COLO829 (cell line): ENCODE data around the gene BRD3.
"Not testable (repeated sequence)": the region's sequence is repeated elsewhere in the genome, so short reads cannot be mapped to it uniquely, and the experiment has no call there.

Experiments
- DNase-seq: peaks from one replicate; pipeline ENCODE4 v3.0.0; 2012; ENCODE audit warnings: low spot score

BRD3 gene

GRCh38 chr9:133991214-133991921, 76.5 kb downstream of the BRD3 start:
- DNase-seq, result no peak

GRCh38 chr9:133990366-133991213, 77.2 kb downstream of the BRD3 start:
- DNase-seq, result no peak

DNA sequence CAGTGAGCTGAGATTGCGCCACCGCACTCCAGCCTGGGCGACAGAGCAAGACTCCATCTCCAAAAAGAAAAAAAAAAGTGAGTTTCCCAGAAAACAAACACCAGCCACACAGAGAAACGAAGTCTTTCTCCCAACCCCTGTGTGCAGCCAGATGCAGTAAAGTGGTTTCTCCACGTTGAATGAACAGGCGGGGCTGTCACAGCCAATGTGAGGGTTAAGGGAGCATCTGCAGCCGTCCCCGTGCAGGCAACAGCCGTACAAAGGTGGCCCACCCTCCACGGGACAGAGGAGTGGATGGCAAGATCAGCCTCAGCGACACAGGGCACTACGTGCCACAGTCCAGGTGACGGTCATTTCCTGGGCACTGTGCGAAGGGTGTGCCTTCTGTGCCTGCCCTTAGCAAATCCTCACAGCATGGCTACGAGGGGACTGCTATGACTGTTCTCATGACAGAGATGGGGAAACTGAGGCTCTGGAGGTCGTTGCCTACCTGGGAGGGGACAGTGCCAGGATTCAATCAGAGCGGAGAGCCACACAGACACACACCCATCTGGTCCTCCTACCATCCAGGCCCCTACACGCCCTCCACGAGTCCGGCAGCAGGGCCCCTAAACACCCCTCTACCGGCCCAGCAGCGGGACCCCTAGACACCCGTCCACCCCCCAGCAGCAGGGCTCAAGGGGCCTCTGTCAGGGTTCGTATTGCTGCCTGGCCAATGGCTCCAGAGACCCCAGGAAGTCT, 78.0 kb downstream of the BRD3 start:
- DNase-seq, result no peak

GRCh38 chr9:133988771-133989170, 79.1 kb downstream of the BRD3 start:
- not testable (repeated sequence) for DNase-seq

GRCh38 chr9:133987946-133988665, 79.7 kb downstream of the BRD3 start:
- no peak for DNase-seq

GRCh38 chr9:133987446-133987788, 80.4 kb downstream of the BRD3 start:
- DNase-seq, result no peak

DNA sequence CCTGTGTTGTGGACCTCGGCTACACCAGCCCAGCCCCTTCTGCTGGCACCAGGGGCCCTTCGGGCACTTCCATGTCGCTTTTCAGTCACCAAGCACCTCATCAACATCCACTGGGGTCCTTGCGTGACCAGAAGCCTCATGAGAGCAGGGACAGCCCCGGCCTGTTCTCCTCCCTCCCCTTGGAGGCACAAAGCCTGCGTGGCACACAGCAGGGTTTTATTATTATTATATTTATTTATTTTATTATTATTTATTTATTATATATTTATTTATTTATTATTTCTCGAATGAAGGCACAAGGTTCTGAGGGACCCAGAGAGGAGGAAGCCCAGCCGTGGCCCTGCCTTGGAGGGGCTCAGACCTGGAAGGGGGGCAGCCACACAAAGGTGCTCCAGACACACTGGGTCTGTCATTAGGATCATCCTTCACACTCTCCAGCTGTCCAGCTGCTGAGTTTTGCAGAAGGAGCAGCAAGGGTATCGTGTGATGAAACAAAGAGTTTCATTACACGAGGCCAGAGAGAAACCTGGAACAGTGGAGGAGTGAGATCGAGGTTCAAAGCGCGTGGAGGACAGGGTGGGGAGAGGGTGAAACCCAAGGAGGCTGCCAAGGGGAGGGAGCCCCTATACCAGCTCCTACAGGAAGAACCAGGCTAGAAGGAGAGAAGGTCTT, 80.9 kb downstream of the BRD3 start:
- no peak for DNase-seq

GRCh38 chr9:133986061-133986460, 81.8 kb downstream of the BRD3 start:
- no peak for DNase-seq

DNA sequence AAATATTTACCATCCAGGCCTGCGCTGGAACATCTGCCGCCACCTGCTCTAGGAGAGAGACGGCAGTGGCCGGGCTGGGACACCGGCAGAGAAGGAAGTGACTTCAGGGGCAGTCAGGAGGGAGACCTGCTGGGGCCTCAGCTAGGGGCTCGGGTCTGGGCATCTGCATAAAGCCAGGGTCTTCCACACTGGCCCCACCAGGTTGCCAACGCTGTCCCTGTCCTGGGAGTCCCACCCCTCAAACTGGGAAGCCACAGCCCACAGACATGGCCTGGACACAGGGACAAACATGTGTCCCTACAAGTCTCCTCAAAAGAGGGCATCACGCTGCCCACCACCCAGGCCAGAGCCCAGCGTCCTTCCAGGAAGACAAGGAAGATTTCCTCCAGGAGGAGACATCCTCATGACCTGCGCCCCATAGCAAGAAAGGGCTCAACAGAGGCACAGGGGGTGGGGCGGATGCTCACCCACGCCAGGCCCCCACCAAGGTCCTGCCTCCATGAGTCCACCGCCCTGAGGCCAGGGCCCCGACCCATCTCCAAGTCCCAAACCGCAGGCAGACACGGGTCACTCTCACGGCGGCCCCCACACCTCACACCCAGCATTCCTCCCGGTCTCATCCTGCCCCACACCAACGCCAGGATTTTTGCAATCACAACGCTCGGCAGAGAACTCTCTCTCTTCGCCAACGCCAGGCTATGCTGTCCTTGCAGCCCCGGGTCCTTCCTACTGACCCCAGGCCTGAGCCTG, 84.7 kb downstream of the BRD3 start:
- no peak for DNase-seq

DNA sequence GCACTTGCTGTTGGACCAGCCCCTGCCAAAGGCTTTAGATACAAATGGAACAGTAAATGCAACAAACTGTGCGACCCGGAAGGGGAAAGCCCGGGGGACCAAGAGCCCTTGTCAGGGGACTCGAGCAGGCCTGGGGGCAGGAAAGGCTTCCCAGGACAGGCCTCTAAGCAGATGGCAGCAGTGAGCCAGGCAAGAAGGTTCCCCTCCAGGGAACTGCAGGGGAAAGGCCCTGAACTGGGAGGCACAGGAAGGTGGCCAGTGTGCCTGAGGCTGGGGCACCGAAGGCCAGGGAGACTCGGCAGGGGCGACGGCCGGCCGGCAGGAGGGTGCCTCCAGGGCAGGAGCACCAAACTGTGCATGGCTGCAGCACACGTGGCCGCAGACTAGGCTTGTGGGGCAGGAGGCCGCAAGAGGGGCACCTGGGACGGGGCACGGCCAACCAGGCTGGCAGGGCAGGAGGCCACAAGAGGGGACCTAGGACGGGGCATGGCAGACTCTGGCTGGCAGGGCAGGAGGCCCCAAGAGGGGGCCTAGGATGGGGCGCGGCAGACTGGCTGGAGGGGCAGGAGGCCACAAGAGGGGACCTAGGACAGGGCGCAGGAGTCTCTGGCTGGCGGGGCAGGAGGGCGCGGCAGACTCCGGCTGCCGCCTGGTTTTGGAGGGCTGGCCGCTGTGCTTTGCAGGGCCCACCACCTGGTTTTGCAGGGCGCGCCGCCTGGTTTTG, 85.7 kb downstream of the BRD3 start:
- DNase-seq, result no peak

DNA sequence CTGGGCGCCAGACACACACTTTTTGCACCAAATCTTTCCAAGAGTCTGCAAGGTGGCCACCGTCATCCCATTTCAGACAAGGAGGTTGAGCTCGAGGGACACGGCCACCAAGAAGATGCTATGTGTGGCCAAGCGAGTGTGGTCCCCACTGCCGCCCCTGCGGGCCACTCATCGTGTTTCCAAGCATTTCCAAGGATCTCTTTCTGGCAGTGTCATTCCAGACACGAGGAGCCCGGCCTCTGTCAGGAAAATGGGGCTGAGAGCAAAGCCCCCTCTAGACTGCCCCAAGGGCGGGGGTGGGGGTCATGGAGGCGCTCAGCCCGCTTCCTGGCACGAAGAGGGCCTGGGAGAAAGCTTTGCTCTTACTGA, 86.3 kb downstream of the BRD3 start:
- no peak for DNase-seq

DNA sequence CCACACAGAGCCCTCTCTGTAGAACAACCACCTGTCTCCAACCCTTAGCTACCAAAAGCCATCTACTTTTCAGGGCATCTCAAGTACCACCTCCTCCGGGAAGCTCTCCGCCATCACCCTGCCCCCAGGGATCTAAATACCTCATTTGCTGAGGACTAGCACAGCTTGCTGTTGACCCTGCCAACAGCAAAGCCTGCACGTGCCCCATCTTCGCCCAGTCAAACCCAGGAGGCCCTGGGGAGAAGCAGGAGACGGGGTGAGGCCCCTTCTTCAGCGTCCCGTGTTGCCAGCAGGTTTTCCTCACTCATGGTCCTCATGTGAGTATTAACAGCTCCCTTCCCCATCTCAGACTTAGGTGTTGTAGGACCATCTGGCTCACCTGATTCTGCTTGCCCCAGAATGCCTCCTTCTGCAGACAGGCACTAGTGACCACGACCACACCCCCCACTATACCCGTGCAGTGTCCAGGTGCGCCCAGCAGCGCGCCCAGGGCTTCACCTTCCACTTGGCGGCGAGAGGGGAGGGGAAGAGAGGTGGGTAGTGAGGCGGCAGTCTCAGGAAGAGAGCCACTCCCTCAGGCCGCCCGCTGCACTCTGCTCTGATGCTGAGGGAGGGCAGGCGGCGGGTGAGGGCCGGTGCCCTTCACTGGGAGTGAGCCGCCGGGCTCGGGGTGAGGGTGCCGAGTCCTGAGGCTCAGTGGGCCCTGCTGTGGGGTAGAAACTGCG, 86.8 kb downstream of the BRD3 start:
- no peak for DNase-seq
